22Rv1 (cell line): Measurements from ENCODE around the gene PPAT.

Experiments
- ZFX ChIP-seq: fragments of 450-650 bp; IDR thresholded peaks from 2 replicates; pipeline ENCODE4 v1.6.1; 2017; ENCODE audit warnings: antibody characterized with exemption, borderline replicate concordance
- TF ChIP-seq, protein P1 (sequence below): fragments of 450-650 bp; IDR thresholded peaks from 2 replicates; pipeline ENCODE4 v1.5.1; 2017; ENCODE audit warnings: mild to moderate bottlenecking

DNA sequence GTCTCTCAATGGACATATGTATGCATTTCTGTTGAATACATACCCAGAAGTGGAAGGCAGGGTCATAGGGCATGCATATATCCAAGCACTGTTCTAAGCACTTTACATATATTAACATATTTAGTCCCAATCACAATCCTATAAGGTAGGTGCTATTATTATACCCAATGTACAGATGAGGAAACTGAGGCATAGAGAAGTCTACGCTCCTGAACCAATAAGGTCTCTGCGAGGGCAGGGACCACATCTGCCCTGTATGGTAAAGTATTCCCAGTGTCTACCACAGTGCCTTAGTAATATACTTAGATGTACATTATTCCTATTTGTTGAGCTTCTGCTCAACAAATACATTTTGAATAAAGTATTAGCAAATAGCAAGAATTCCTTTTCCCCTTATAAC is 5.2 kb downstream of the PPAT start:
- TF ChIP-seq, protein P1, sequence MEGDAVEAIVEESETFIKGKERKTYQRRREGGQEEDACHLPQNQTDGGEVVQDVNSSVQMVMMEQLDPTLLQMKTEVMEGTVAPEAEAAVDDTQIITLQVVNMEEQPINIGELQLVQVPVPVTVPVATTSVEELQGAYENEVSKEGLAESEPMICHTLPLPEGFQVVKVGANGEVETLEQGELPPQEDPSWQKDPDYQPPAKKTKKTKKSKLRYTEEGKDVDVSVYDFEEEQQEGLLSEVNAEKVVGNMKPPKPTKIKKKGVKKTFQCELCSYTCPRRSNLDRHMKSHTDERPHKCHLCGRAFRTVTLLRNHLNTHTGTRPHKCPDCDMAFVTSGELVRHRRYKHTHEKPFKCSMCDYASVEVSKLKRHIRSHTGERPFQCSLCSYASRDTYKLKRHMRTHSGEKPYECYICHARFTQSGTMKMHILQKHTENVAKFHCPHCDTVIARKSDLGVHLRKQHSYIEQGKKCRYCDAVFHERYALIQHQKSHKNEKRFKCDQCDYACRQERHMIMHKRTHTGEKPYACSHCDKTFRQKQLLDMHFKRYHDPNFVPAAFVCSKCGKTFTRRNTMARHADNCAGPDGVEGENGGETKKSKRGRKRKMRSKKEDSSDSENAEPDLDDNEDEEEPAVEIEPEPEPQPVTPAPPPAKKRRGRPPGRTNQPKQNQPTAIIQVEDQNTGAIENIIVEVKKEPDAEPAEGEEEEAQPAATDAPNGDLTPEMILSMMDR = no peak
- no peak for TF ChIP-seq ZFX
